OCI-M2 (cell line): ENCODE results near the gene ABCA3.
"Not testable (repeated sequence)": the region's sequence is repeated elsewhere in the genome, so short reads cannot be mapped to it uniquely, and the experiment has no call there.

Experiments used
- DNase-seq: peaks from one replicate; lab custom pipeline; 2025; ENCODE audit not compliant: unreplicated experiment; lab: John Stamatoyannopoulos, UW

The ABCA3 gene

GRCh38 chr16:2340564-2341455 lies at the start of gene ABCA3:
TSS of gene ABCA3 (minus strand) at chr16:2340728. CDS start at chr16:2326466, 14,262 bp downstream.
- DNase-seq = peak; percentile 68

- no peak for DNase-seq
Observed at GRCh38 chr16:2388875-2389433, 48.4 kb upstream of the ABCA3 start.

GRCh38 chr16:2388139-2388874 lies 47.8 kb upstream of the ABCA3 start:
- DNase-seq = no peak

- DNase-seq = no peak
Observed at GRCh38 chr16:2386990-2387389, 46.5 kb upstream of the ABCA3 start.

GRCh38 chr16:2385982-2386381 lies 45.5 kb upstream of the ABCA3 start:
- DNase-seq = not testable (repeated sequence)

GRCh38 chr16:2385190-2385836 lies 44.8 kb upstream of the ABCA3 start:
- no peak for DNase-seq

DNA sequence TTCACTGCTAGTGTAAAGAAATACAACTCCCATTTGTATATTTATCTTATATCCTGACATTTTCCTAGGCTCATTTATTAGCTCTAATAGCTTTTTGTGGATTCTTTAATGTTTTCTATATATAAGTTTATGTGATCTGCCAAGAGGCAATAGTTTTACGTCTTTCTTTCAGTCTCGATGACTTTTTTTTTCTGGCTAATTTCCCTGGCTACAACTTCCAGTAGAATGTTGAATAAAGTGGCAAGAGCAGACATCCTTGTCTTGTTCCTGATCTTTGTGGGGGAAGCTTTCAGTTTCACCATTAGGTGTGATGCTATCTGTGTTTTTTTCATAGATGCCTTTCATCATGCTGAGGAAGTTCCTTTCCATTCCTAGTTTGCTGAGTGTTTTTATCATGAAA lies 43.9 kb upstream of the ABCA3 start:
- no peak for DNase-seq

- no peak for DNase-seq
Observed at GRCh38 chr16:2383501-2383900, 43.0 kb upstream of the ABCA3 start.

GRCh38 chr16:2374644-2375043 lies 34.1 kb upstream of the ABCA3 start:
- DNase-seq = no peak

DNA sequence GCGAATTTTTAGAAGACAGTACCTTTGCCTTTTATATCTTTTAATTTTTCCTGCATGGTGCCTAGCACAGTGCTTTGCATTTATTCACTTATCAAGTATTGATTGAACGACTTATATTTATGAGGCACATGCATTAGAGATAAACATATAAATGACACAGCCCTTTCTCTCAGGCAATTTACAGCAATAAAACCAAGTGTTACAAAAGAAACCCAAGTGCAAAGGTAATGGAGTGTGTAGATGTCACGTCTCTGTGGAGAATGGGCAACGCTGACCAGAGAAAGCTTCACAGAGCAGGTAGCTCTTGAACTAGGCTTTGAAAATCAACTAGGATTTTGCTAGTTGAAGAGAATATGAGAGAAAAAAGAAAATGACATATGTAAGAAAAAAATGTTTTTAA lies 32.6 kb upstream of the ABCA3 start:
- no peak for DNase-seq

GRCh38 chr16:2372684-2373083 lies 32.2 kb upstream of the ABCA3 start:
- DNase-seq = no peak

GRCh38 chr16:2371421-2371820 lies 30.9 kb upstream of the ABCA3 start:
- no peak for DNase-seq

DNA sequence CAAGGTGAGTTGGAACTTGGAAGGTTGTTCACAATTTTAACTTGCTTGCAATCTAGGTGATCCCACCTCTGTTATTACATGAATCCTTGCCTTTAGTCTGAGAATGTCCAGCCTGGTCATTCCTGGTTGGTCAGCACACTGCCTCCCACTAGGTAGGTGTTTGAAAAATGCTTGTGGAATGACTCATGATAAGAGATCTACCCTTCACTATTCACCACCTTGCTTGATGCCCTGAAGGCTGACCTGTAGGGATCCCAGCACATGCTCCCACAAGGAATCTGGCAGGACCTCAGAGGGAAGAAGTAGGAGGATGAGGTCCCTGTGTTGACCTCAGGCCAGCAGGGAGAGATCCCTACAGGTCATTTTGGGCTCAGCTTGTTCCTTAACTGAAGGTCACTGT lies 30.2 kb upstream of the ABCA3 start:
- no peak for DNase-seq

- DNase-seq = no peak
Observed at GRCh38 chr16:2366660-2367309, 26.3 kb upstream of the ABCA3 start.

GRCh38 chr16:2365397-2366294 lies 25.1 kb upstream of the ABCA3 start:
- no peak for DNase-seq

DNA sequence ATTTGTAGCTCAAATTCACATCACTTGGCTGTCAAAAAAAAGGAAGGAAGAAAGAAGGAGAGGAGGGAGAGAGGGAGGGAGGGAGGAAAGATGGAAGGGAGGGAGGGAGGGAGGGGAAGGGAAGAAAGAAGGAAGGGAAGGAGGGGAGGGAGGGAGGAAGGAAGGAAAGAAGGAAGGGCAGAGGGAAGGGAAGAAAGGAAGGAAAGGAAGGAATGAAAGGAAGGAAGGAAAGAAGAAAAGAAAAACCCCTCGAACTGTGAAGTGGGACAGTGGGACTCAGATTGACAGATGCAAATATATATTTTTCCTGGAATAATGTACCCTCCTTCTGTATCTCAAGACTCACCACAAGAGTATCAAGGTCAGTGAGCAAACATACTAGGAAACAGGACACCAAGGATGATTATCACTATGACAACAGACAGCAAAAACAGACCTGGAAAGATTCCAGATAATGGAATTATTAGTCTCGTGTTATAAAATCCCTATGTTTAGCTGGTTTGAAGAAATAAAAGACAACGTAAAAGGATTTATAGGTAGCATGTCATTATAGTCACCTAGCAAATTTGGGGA lies 24.2 kb upstream of the ABCA3 start:
- DNase-seq = no peak

DNA sequence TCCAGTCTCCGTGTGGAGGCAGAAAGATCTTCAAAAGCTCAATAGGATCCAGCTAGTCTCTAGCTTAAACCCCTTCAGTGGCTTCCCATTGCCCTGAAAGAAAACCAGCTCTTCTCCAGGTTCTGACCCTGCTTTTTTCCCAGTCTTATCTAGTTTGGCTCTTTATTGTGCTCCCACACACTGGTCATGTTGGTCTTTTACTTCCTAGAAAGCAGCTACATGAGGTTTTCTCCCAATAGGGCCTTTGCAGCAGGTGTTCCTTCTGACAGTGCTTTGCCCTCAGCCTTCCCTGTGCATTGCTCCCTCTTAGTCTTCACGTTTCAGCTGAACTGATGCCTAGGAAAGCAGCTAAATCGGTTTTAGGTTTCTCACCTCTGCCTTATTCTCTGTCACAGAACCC lies 21.7 kb upstream of the ABCA3 start:
- DNase-seq = no peak

DNA sequence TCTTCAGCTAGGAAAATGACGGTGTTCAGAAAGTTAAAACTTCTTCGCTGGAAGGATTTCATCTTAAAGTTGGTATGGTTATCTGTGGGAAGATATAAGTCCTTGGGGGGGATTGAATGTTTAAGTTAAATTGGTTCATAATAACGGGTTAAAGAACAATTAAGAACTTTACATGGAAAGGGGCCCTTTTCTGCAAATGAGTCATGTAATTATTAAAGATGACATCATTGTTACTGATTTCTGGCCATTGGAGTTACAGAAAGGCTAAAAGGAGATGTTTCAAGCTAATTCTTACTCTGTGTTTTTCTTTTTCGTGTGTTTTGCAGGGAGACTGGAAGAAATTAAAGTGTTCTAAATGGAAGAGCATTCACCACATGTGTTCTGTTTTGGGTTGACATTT lies 20.6 kb upstream of the ABCA3 start:
- DNase-seq = no peak

GRCh38 chr16:2359919-2360318 lies 19.4 kb upstream of the ABCA3 start:
- no peak for DNase-seq

DNA sequence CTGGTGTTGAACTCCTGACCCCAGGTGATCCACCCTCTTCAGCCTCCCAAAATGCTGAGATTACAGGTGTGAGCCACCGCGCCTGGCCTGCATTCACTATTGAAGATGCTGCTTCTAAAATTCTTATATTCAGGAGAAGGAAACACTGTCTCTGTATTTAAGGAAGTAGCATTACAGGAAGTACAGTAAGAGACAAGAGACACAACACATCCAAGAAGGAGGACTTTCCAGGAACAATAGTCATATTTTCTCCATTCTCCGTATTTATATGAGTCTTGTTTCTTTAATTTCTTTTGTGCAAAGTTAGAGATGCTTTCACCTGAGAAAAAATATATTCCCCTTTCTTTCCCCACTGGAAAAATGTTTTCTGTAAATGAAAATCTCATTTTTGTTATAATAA lies 18.3 kb upstream of the ABCA3 start:
- no peak for DNase-seq
